GM12872 (cell line): ENCODE data around the gene PRIMA1.

Experiments
- CTCF ChIP-seq: IDR thresholded peaks from 3 replicates; pipeline ENCODE4 v1.5.1; 2011; ENCODE audit warnings: low read depth, mild to moderate bottlenecking, low read length, moderate library complexity; ENCODE audit not compliant: insufficient read depth

PRIMA1 gene

GRCh38 chr14:93712838-93713724, 75.2 kb downstream of the PRIMA1 start:
- TF ChIP-seq CTCF, result no peak

- TF ChIP-seq CTCF, result no peak
Measured at GRCh38 chr14:93712079-93712837, 76.0 kb downstream of the PRIMA1 start.

DNA sequence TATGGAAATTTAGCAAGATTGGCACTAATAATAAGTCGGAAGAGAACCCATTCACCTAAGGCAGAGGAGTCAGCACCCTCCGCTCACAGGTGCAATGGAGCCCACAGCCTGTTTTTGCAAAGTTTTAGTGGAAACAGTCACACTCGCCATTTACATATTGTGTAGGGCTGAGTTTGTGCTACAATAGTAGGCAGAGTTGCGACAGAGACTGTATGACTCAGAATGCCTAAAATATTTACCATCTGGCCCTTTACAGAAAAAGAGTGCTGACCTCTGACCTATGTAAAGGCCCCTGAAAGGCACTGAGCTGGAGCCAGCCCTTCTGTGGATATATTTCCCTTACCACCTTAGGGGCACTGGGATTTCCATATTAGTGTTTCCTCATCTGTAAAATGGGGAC, 79.0 kb downstream of the PRIMA1 start:
- no peak for TF ChIP-seq CTCF

GRCh38 chr14:93708800-93709199, 79.5 kb downstream of the PRIMA1 start:
- no peak for TF ChIP-seq CTCF

- no peak for TF ChIP-seq CTCF
Measured at GRCh38 chr14:93708311-93708734, 80.0 kb downstream of the PRIMA1 start.

DNA sequence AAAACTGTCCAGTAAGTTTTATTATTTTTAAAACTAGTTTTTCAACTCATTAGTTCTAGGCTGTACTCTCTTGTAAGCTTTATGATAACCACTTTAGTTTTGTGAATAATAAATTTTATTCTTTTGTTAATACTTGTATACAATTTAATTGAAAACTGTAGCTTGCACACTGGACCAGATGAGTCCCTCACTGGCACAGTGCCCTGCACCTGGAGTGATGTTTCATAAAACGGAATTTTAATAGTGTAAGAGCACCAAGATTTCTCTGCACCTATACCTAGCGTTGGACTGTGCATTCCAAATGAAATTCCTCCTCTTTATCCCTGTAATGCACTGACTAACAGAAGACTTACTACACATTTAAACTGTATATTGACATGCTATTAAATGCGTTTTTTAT, 80.8 kb downstream of the PRIMA1 start:
- TF ChIP-seq CTCF, result no peak

GRCh38 chr14:93706360-93706955, 81.8 kb downstream of the PRIMA1 start:
- no peak for TF ChIP-seq CTCF
